WTC11 (cell line): ENCODE measurements around the gene MAPK12.

ENCODE experiments used
- FOXP1 ChIP-seq: sonication (generic); formaldehyde crosslinking; IDR thresholded peaks from 2 replicates; pipeline ENCODE4 v1.8.0; 2022; ENCODE audit warnings: missing genetic modification reagents, mild to moderate bottlenecking, moderate library complexity, borderline replicate concordance
- ZNF317 ChIP-seq: sonication (generic); formaldehyde crosslinking; IDR thresholded peaks from 2 replicates; pipeline ENCODE4 v1.8.1; 2023; ENCODE audit warnings: low read depth, mild to moderate bottlenecking, moderate library complexity, missing genetic modification reagents, borderline replicate concordance
- TF ChIP-seq, protein P1 (sequence below): fragments of 200-600 bp; IDR thresholded peaks from 2 replicates; pipeline ENCODE4 v1.8.0; 2022; ENCODE audit warnings: antibody characterized with exemption
- TF ChIP-seq, protein P2 (sequence below): sonication (generic); formaldehyde crosslinking; IDR thresholded peaks from 2 replicates; pipeline ENCODE4 v1.8.0; 2022; ENCODE audit warnings: mild to moderate bottlenecking, missing genetic modification reagents

DNA sequence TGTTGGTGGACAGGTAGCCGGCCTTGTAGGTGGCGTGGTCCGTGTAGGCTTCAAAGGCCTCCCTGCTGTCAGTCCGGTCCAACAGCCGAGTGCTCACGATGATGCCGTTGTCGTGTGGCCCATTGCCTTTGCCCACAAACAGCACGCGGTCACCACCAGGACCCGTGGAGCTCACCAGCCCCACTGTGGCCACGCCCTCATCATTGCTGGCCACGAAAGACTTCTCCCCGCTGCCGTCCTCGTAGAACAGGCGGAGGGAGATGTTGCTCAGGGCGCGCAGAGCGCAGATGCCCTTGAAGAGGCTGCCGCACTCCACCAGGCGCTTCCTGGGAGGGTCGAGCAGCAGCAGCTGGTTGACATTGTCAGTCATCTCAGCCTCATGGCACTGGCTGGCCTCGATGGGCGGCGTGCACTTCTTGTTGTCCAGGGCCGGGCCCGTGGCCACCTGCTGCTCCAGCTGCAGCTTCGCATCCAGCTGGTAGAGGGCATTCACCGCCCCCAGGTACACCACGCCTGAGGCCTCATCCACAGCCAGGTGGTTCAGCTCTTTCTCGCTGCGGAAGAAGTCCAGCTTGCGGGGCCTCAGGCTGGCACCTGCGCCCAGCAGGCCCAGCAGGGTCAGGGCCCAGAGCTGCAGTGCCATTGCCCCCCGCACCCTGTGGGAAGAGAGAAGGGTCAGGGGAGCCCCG, 28.6 kb upstream of the MAPK12 start:
- TF ChIP-seq ZNF317 (CRISPR knock-in tag), result no peak
- TF ChIP-seq, protein P1, sequence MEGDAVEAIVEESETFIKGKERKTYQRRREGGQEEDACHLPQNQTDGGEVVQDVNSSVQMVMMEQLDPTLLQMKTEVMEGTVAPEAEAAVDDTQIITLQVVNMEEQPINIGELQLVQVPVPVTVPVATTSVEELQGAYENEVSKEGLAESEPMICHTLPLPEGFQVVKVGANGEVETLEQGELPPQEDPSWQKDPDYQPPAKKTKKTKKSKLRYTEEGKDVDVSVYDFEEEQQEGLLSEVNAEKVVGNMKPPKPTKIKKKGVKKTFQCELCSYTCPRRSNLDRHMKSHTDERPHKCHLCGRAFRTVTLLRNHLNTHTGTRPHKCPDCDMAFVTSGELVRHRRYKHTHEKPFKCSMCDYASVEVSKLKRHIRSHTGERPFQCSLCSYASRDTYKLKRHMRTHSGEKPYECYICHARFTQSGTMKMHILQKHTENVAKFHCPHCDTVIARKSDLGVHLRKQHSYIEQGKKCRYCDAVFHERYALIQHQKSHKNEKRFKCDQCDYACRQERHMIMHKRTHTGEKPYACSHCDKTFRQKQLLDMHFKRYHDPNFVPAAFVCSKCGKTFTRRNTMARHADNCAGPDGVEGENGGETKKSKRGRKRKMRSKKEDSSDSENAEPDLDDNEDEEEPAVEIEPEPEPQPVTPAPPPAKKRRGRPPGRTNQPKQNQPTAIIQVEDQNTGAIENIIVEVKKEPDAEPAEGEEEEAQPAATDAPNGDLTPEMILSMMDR, result no peak
- TF ChIP-seq FOXP1 (CRISPR knock-in tag), result no peak
- TF ChIP-seq, protein P2, sequence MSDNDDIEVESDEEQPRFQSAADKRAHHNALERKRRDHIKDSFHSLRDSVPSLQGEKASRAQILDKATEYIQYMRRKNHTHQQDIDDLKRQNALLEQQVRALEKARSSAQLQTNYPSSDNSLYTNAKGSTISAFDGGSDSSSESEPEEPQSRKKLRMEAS (CRISPR knock-in tag), result no peak
